HG03378 (cell line): ENCODE measurements around the gene CNGB1.
"Not testable (repeated sequence)": the region's sequence is repeated elsewhere in the genome, so short reads cannot be mapped to it uniquely, and the experiment has no call there.

Experiments
- ATAC-seq: cut with Tn5 transposase; IDR thresholded peaks from one replicate; pipeline ENCODE4 v1.9.1; 2021; ENCODE audit warnings: mild to moderate bottlenecking, moderate library complexity; ENCODE audit not compliant: unreplicated experiment

The CNGB1 gene

DNA sequence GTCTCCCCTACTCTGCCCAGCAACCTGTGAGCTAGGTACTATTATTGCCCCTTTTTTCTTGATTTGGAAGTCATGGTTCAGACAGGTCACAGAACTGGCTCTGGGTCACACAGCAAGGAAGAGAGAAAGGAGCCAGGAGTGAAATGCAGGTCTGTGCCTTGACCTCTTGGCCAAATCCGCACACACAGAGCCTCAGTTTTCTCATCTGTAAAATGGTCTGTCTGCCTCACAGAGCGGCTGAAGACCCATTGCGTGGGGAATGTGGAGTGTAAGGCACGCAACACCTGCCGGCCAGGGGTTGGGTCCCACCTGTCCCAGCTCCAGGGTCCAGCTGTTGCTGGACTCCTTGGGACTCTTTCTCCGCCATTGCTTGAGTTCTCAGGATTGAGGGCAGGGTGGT lies 32.4 kb downstream of the CNGB1 start:
- no peak for ATAC-seq

DNA sequence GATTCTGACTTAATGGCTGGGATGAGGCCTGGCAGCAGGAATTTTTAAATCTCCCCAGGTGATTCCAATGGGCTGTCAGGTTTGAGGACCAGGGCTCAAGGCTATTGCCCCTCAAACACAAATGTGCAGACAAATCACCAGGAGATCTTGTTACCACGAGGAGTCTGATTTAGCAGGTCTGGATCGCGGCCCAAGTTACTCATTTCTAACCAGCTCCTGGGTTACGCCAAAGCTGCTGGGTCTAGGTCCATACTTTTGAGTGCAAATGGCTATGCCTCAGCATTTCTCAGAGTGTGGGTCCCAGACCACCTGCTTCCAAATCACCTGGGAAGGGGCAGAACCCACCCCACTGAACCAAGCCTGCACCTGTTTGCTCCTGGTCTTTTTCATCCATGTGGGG lies 33.1 kb downstream of the CNGB1 start:
- no peak for ATAC-seq

DNA sequence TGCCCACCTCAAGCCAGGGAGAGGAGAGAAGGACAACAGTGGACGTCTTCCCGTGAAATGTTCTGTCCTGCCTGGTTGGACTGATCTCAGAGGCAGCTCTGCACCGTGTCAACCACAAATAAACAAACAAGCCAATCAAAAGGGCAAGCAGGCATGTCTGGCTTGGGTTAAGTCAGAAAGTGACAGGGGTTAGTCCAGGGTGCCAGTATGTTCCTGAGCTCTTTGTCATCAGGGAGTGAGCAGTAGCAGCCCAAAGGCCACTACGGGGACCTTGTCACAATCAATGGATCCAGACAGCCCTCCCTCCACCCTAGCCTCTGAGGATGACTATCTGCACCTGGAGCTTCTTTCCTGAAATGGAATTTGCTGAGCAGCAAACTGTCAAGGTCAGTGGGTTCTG lies 35.0 kb downstream of the CNGB1 start:
- no peak for ATAC-seq

DNA sequence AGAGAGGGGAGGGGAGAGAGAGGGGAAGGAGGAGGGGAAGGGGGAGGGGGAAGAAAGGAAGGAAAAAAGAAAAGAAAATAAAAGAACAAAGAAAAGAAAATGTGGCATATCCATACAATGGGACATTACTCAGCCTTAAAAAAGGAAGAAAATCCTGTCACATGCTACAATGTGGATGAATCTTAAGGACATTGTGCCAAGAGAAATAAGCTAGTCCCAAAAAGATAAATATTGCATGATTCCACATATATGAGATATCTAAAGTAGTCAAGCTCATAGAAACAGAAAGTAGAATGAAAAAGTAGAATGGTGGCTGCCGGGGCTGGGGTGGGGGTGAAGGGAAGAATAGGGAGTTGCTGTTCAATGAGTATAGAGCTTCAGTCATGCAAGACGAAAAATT lies 40.4 kb downstream of the CNGB1 start:
- ATAC-seq: no peak

DNA sequence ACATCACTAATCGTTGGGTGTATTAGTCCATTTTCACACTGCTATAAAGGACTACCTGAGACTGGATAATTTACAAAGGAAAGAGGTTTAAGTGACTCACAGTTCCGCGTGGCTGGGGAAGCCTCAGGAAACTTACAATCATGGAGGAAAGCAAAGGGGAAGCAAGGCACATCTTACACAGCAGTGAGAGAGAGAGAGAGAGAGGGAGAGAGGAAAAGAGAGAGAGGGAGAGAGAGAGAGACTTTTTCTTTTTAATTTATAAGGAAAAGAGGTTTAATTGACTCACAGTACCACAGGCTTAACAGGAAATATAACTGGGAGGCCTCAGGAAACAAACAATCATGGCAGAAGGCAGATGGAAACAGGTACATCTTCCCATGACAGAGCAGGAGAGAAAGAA lies 41.7 kb downstream of the CNGB1 start:
- no peak for ATAC-seq

DNA sequence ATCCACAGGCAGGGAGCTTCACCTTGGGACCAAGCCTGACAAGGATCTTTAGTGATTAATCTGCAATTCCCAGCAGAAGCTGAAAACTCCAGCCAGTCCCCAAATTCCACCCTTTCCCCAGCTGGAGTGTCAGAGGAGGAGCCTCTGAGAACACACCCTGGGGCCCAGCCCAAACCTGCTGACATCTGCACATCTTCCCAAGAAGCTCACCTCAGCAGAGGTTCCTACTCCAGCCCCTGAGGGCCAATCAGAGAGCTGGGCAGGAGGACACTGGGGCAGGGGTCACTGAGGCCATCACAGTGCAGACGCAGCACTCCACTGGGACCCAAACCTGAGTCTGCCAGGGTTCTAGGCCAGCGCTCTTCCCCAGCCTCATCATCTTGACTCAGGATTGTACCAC lies 44.9 kb downstream of the CNGB1 start:
- ATAC-seq: no peak

DNA sequence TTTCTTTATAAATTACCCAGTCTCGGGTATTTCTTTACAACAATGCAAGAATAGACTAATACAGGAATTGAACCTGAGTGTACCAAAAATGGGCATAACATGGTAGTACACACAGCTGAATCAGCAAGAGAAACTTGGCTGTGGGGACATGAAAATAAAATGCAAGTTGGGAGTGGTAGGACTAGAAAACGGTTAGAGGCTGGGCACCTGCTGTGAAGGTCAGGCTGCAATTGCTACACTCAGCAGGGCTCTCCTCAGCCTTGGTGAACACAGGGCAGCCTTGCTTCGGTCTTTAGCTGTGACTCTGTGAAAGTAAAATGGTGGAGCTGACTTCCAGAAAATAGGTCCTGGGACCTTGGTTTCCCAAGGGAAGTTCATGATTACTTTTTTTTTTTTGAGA lies 45.6 kb downstream of the CNGB1 start:
- ATAC-seq: no peak

DNA sequence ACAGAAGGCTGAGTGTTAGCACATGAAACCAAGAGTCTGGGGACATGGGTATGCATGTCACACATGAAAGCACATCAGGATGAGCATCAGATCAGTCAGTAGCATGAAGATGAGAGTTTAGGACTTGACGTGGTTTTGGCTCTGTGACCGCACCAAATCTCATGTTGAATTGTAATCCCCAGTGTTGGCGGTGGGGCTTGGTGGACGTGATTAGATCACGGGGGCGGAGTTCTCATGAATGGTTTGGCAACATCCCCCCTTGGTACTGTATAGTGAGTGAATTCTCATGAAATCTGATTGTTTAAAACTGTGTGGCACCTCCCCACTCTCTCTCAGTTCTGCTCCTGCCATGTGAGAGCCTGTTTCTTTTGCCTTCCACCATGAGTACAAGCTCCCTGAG lies 46.4 kb downstream of the CNGB1 start:
- ATAC-seq: no peak

DNA sequence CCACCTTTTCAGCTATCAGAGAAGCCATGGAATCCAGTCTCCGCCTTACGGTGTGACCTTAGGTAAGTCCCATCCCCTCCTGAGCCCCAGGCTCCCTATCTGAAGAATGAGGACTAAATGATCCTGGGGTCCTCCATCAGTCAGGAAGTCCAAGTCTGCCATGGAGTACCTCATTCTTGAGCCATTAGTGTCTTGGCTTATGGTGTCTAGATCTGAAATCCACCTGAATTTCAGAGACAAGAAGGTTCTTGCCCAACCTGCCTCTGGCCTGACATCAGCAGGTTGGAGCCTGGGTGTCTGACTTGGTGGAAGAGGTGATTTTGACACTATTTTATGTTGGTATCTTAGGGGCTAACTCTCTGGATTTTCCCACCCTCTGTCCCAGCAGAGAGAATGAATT lies 47.1 kb downstream of the CNGB1 start:
- no peak for ATAC-seq

DNA sequence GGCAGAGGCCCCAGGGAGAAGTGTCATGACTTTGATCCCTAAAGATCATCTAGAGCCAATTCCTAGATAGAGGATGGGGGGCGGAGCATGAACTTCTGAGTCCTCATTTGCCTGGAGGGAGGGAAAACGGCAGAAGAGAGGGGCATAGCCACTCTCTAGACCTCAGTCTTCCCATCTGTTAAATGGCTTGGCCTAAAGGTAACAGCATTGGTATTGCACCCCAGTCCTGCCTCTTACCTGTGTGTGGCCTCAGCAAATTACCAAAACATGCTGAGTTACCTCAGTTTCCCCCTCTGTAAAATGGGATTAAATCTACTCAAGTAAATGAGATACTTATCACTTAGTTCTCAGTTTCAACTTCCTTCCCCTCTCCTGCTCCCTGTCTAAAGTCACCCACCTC lies 47.5 kb downstream of the CNGB1 start:
- no peak for ATAC-seq

DNA sequence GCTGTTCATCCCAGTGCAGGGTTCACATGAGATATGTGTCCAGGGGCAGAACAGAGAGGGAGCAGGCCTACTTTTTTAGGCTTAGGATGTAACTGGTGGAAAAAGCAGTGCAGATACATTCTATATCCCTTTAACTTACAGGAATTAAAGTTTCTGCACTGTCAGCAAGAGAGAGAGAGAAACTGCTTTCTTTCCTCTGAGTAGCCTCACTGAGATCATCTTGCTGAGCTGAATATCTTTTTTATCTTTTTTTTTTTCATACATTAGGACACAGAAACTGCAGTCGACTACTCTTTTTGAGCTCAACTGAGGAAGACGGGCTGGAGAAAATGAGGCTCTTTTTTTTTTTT lies 50.1 kb downstream of the CNGB1 start:
- ATAC-seq: no peak

DNA sequence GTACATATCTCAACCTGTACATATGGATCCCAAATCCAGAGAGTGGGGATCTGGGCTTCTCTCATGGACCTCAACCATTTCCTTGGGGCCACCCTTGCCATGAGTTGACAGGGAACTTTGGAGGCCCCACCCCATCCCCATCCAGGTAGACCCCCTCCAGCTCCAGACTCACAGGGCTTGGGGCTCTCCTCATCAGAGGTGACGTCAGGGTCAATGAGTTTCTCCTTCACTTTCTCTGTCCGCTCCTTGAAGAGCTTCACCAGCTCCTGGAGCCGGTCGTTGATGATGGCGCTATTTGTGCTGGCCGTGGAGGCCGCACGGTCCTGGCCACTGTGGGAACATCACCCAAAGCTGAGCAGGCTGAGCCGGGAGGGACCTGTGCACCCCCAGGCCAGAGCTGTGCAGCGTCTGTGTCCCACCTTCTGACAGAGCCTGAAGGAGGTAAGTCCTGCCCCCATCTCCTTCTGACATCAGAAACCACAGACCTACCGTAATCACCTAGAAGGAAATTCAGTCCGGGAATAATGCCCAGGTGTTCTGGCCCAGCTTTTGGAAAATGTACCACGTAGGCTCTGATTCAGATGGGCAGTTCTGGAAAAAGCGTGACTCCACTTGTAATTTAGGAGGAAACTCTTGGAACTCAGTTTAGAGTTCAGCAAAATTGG lies 50.6 kb downstream of the CNGB1 start:
- ATAC-seq: no peak

DNA sequence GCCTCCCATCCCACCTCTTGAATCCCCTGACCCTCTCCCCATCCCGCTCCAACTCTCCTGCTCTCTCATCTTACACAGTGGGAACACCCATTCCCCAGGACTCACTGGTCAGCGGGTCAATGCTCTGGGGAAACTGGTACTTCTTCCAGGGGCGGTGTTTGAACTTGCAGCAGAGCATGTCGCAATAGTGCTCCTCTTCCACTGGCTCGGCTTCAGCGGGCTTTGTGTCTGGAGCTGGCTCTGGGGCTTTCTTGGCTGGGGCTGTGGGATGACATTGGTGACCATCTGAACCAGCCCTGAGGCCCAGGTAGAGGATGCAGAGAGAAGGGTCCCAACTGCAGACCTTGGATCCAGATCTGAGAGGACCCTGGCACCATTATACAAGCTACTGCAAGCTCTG lies 51.9 kb downstream of the CNGB1 start:
- ATAC-seq: no peak

DNA sequence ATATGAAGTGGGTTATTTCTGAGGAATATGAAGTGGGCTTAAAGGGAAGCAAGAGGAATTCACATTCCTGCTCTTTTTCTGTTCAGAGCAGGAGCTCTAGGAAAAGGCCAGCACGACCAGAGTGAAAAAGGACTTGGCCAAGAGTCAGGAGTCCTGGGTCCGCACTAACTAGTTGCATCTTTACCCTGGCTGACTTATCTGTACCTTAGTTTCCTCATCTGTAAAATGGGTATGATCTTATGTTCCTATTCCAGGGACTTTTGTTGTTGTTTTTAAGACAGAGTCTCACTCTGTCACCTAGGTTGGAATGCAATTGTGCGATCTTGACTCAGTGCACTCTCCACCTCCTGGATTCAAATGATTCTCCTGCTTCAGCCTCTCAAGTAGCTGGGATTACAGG lies 52.5 kb downstream of the CNGB1 start:
- ATAC-seq: no peak

DNA sequence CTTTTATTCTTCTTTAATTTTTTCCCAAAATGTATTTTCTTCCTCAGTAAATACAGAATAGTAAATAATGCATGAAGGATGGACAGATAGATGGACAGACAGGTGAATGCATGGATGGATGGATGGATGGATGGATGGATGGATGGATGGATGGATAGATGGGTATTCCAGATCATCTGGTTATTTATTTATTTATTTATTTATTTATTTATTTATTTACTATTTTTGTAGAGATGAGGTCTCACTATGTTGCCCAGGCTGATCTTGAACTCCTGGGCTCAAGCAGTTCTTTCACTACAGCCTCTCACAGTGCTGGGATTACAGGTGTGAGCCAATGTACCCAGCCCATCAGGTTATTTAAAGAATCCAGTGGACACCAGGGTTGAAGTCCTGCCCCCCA lies 53.0 kb downstream of the CNGB1 start:
- not testable (repeated sequence) for ATAC-seq

DNA sequence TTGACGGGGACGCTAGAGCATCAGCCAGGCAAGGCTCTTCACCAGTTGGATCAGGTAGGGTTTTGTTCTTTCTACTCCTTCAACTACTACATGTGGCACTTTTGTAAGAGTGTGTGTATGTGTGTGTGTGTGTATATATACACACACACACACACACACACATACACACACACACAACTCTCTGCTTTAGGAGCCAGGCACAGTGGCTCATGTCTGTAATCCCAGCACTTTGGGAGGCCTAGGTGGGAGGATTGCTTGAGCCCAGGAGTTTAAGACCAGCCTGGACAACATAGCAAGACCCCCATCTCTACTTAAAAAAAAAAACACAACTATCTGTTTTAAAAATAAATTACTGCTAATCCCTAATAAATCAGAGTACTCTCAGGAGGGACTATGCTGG lies 53.4 kb downstream of the CNGB1 start:
- ATAC-seq: not testable (repeated sequence)

DNA sequence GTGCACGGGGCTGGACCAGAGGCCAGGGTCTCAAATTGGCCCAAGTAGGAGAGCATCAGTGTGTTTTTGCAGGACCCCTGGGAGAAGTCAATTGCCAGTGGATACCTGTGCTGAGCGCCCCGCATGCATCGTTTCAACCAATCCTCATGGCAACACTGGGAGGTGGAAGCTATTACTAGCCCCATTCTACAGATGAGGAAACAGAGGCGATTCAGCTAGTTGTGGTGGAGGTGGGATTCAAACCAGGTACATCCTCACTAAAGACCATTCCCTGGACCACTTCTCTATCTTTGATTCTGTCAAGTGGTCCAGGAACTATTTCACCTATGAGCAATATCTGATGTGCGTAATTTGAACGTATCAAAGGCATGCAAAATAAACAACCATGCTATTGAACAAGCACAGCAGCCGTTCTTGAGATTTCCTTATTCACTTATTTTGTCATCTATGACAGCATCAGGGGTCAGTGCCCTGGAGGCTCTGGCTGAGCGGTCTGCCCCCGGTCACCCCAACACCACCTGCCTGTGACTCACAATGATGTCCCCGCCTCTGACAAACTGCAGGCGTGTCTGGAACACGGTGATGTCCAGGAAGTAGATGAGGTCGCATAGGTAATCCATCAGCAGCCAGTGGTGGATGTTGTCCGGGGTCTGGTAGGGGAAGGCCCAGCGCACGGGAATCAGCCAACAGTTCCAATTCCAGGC lies 54.0 kb downstream of the CNGB1 start:
- no peak for ATAC-seq

DNA sequence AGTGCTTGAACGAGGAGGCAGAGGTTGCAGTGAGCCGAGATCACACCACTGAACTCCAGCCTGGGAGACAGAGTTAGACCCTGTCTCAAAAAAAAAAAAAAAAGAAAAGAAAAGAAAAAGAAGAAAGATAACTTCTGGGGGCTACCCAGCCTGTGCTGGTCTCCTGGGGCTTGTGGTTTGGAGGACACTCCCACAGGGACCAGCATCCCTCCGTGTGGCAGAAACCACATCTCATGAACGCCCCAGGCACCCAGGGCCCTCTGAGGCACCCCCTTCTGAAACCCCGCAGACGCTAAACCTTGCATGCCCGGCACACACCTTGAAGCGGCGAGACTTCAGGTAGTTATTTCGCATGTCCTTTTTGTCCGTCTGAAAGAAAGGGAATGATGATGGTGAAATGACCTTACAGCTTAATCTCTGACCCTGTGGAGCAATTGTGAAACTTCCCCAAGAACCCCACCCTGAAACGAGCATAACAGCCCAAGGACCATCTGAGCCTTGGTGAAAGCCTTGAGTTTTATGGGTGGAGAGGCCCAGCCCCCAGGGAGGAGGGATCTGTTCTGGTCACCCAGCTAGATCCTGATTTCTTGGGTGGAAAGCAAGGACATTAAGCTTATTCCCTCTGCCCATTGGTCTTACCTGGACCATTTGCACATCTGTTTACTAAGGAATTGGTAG lies 55.0 kb downstream of the CNGB1 start:
- ATAC-seq: no peak

DNA sequence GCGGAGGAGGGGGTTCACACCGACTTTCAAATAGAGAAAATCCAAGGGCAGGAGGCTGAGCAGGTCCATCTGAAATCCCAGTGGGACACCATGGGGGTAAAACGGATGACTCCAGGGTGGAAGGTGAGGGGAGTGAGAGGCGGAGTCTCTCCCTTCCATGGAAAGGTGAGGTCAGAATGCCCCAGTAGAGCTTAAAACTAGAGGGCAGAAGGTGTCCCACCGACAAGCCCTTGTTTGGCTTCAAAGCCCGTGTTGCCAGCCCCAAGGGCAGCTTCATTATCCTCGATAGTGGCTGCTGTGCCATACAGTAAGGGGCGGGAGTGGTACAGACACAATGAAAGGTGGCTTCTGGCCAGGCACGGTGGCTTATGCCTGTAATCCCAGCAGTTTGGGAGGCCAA lies 55.7 kb downstream of the CNGB1 start:
- no peak for ATAC-seq

DNA sequence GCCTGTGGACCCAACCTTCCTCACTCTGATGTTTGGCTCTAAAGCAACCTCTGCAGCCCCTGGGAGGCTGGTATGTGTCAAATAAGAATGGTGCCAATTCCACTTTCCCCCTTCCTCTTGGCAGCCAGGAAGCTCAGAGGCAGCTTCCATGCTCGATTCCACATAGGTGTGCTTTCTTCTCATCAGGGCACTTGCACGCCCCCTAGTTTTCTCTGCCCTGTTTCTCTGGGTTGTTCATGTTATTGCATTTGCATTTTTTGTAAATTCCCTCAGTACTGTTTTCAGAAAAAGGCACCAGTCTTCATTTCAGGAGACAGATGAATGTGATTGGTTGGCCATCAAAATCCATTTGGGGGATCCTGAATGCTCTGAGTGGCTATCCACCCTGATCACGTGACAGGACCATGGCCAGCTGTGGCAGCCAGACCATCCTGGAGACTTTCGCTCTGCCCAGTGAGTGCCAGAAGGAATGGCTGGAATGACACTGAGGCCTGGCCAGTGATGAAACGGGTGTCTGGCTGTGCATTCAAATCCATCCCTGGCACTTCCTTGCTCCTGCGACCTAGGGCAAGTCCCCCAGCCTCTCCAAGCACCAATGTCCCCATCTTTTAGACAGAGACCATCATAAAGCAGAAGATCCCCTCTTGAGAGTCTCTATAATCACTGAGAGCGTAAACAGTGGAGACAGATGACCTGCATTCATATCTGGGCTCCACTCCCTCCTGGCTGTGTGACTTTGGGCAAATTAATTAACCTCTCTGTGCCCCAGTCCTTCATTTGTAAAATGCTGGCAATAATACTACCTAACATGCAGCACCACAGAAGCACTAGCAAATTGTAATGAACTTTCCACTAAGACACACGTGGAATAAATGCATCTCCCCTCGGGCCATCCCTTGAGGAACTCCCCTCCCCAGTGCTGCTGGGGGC lies 56.4 kb downstream of the CNGB1 start:
- ATAC-seq: no peak

DNA sequence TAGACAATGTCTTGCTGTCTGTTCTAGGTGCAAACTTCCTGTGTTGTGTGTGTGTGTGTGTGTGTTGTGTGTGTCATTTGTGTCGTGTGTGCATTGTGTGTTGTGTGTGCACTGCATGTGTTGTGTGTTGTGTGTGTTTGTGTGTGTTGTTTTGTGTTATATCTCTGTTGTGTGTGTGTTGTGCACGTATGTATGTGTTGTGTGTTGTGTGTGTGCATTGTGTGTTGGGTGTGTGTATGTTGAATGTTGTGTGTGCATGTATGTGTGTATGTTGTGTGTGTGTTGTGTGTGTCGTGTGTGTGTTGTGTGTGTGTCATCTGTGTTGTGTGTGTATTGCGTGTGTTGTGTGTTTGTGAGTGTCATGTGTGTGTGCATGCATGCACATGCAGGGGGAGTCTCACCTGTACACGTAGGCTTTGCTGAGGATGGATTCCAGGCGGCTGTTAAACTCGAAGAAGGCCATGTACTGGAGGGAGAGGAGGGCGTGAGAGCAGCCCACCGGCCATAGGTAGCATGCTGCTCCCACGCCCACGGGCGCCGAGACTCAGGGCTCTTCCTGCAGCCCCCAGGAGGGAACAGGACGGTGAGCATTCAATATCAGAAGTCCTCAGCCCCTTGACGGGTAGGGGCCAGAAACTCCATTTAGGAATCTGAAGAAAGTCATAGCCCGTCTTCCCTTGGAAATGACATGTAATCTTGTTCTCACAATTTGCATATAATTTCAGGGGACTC lies 58.2 kb downstream of the CNGB1 start:
- ATAC-seq: no peak
